Panc1 (cell line): ENCODE data around the gene ZC3H12D.

Source experiments
- POLR2AphosphoS5 ChIP-seq: IDR thresholded peaks from 2 replicates; pipeline ENCODE4 v1.6.1; 2012; ENCODE audit warnings: mild to moderate bottlenecking, low read depth, low read length, moderate library complexity
- REST ChIP-seq, 2 experiments: IDR thresholded peaks; 2 replicates each; pipeline ENCODE4 v1.6.1; 2011 to 2012; ENCODE audit warnings: low read depth in 2 of 2, control low read depth in 1 of 2, low read length in 1 of 2, mild to moderate bottlenecking in 1 of 2, moderate library complexity in 1 of 2; ENCODE audit not compliant: insufficient read depth in 1 of 2
- SIN3A ChIP-seq: IDR thresholded peaks from 2 replicates; pipeline ENCODE4 v1.6.1; 2012; ENCODE audit warnings: low read depth, mild to moderate bottlenecking, low read length, moderate library complexity, borderline replicate concordance; ENCODE audit not compliant: insufficient read depth
- TCF7L2 ChIP-seq: IDR thresholded peaks from 2 replicates; pipeline ENCODE4 v1.6.1; 2011; ENCODE audit warnings: mild to moderate bottlenecking, low read depth, low read length, inconsistent platforms
- TF ChIP-seq, protein P1 (sequence below): fragments of 450-650 bp; IDR thresholded peaks from 2 replicates; pipeline ENCODE4 v1.5.1; 2017; ENCODE audit warnings: mild to moderate bottlenecking

- TF ChIP-seq, protein P1, sequence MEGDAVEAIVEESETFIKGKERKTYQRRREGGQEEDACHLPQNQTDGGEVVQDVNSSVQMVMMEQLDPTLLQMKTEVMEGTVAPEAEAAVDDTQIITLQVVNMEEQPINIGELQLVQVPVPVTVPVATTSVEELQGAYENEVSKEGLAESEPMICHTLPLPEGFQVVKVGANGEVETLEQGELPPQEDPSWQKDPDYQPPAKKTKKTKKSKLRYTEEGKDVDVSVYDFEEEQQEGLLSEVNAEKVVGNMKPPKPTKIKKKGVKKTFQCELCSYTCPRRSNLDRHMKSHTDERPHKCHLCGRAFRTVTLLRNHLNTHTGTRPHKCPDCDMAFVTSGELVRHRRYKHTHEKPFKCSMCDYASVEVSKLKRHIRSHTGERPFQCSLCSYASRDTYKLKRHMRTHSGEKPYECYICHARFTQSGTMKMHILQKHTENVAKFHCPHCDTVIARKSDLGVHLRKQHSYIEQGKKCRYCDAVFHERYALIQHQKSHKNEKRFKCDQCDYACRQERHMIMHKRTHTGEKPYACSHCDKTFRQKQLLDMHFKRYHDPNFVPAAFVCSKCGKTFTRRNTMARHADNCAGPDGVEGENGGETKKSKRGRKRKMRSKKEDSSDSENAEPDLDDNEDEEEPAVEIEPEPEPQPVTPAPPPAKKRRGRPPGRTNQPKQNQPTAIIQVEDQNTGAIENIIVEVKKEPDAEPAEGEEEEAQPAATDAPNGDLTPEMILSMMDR = no peak
- no peak for TF ChIP-seq POLR2AphosphoS5
- no peak for TF ChIP-seq REST (IDR thresholded peaks at IDR 0.05; ENCODE audit: insufficient read depth in 1 of 2, low read depth in 2 of 2, low read length in 1 of 2)
- no peak for TF ChIP-seq TCF7L2
- no peak for TF ChIP-seq SIN3A
These were observed 87.4 kb downstream of the ZC3H12D start for GRCh38 chr6:149397384-149397783.
